ENCODE results near the gene STX1B. TPM values are rescaled to one million over a fixed set of nuclear protein-coding genes. Genes with fewer than 3 reads are reported as not detected.

The STX1B gene
- total and polyA plus RNA-seq, 2 of the 8 experiments (the other 6 are each of a cell fraction or from before 2014, with no cell fraction given): 8.9 to 20.2 TPM

- Histone ChIP-seq H3K79me1 (ENCODE audit: low read depth, low read length) (no peaks in the 10 kb centered on the region; the same call in 1 of the 2 replicates), H2BK15ac (ENCODE audit: low read length) (no peak overlapping the region), H4K5ac (ENCODE audit: insufficient read length, low read depth, low read length) (no peak overlapping the region), H4K8ac (ENCODE audit: extremely low read depth, insufficient read depth, low read length) (no peak overlapping the region), H2BK120ac (replicated peaks; ENCODE audit: low read depth, low read length) (no peak overlapping the region), H3K27ac (ENCODE audit: low read depth, low read length) (no peak overlapping the region), H3K56ac (replicated peaks; ENCODE audit: insufficient read length, low read depth, low read length) (no peak overlapping the region), H3K4me3 (ENCODE audit: extremely low read depth in 1 of 4, insufficient read depth in 2 of 4, low read depth in 3 of 4, low read length in 4 of 4) (no peak overlapping the region), H3K36me3 (ENCODE audit: control insufficient read depth in 2 of 4, insufficient read depth in 4 of 4, low read length in 3 of 4) (no peaks in the 10 kb centered on the region; a peak in 1 of 8 replicates), H4K91ac (replicated peaks; ENCODE audit: insufficient read length, low read length) (no peak overlapping the region), H2AK5ac (ENCODE audit: low read depth, low read length) (no peak overlapping the region), H3K4me2 (ENCODE audit: insufficient read depth in 1 of 2, low read depth in 2 of 2, low read length in 2 of 2) (no peak overlapping the region), H3K4me1 (replicated peaks in 1 of 4; ENCODE audit: control insufficient read depth in 3 of 4, insufficient read depth in 4 of 4, low read length in 3 of 4) (peaks cover 0 to 28% (median 19%) of the 10 kb centered on the region in 4 experiments; a peak in 6 of 7 replicates), H2BK20ac (ENCODE audit: low read length) (no peak overlapping the region), H3K23me2 (ENCODE audit: low read depth, low read length) (peaks cover 12% of the 10 kb centered on the region), H3K23ac (ENCODE audit: insufficient read length) (no peak overlapping the region), H3K14ac (ENCODE audit: insufficient read length) (no peak overlapping the region), H3K79me2 (ENCODE audit: control insufficient read depth in 1 of 2, insufficient read depth in 2 of 2, low read length in 2 of 2) (no peaks in the 10 kb centered on the region), H3K18ac (ENCODE audit: extremely low read depth, low read length) (no peak overlapping the region), H3K27me3 (replicated peaks in 1 of 4; ENCODE audit: control insufficient read depth in 3 of 4, extremely low read depth in 1 of 4, insufficient read depth in 3 of 4, low read length in 3 of 4) (no peaks in the 10 kb centered on the region), H2BK12ac (ENCODE audit: low read depth, low read length) (no peak overlapping the region), H3K9ac (replicated peaks in 1 of 4; ENCODE audit: extremely low read depth in 1 of 4, low read depth in 3 of 4, low read length in 3 of 4) (no peak overlapping the region), H4K20me1 (replicated peaks in 1 of 2; ENCODE audit: control insufficient read depth in 1 of 2, insufficient read depth in 2 of 2, low read length in 2 of 2) (peaks cover 0 to 9% of the 10 kb centered on the region in 2 experiments), H2AFZ (ENCODE audit: low read length) (no peak overlapping the region), H3K9me3 (ENCODE audit: insufficient read depth in 2 of 2, low read depth in 1 of 2, low read length in 1 of 2) (no peaks in the 10 kb centered on the region), H3K4ac (replicated peaks; ENCODE audit: insufficient read length, low read depth, low read length) (no peak overlapping the region), H2BK5ac (ENCODE audit: low read depth, low read length) (no peak overlapping the region)
- ChIA-PET POLR2A (ENCODE audit: partially characterized antibody) (interaction anchor here (1.0 to 3.5 kb wide), 2 partner anchors 11 to 116 kb away, joined by 3 to 16 read pairs; no protein-coding TSS in a partner anchor), CTCF (ENCODE audit: partially characterized antibody) (interaction anchor here (0.6 to 4.1 kb wide), 5 partner anchors 12 to 56 kb away, joined by 3 to 39 read pairs (median 14); partner anchors contain the start of gene HSD3B7)
- no peak for FAIRE-seq
- no peak for TF ChIP-seq PHF8 (conservative IDR thresholded peaks at IDR 0.05; ENCODE audit: low read depth, low read length)
- TF ChIP-seq TAF7 (optimal IDR thresholded peaks at IDR 0.05; ENCODE audit: borderline replicate concordance, low read depth, low read length): no peak
- TF ChIP-seq KDM4A (IDR thresholded peaks at IDR 0.05; ENCODE audit: low read depth, low read length, severe bottlenecking): no peak
- TF ChIP-seq SRF (IDR thresholded peaks at IDR 0.05; ENCODE audit: low read depth, low read length): no peak
- no peak for TF ChIP-seq KDM5A (IDR thresholded peaks at IDR 0.05; ENCODE audit: low read length)
- no peak for TF ChIP-seq EGR1 (IDR thresholded peaks at IDR 0.05; ENCODE audit: borderline replicate concordance, low read depth, low read length)
- TF ChIP-seq EZH2 (IDR thresholded peaks at IDR 0.05; ENCODE audit: low read depth, low read length, severe bottlenecking): no peak
- no peak for TF ChIP-seq ATF2 (IDR thresholded peaks at IDR 0.05; ENCODE audit: low read length)
- TF ChIP-seq RFX5 (IDR thresholded peaks at IDR 0.05; ENCODE audit: borderline replicate concordance, low read depth, low read length): no peak
- TF ChIP-seq SP2 (IDR thresholded peaks at IDR 0.05; ENCODE audit: low read length): no peak
- 94% methylated on average over 3 of the region's 3 CpGs; no CpG with 5 or more reads in 1 of the 2 experiments for WGBS, 2 experiments (ENCODE audit: extremely low coverage in 1 of 2, insufficient coverage in 1 of 2, insufficient read length in 1 of 2, insufficient replicate concordance in 2 of 2, low coverage in 1 of 2, low lambda C conversion rate in 2 of 2, missing lambda C conversion rate in 1 of 2)
- no peak for DNase-seq (ENCODE audit: low read depth in 1 of 2, low spot score in 2 of 2)
Observed at GRCh38 chr16:30951750-30952149, 58.7 kb downstream of the STX1B start.
